HepG2 (cell line): ENCODE data around the gene LOXL4. TPM values are rescaled to one million over a fixed set of nuclear protein-coding genes. Genes with fewer than 3 reads are reported as not detected.

ENCODE experiments used
- KDM1A ChIP-seq: IDR thresholded peaks from 2 replicates; pipeline ENCODE4 v1.6.1; 2016; ENCODE audit warnings: missing compliant biosample characterization
- PRDM15 ChIP-seq: sonication (generic); formaldehyde crosslinking; IDR thresholded peaks from 2 replicates; pipeline ENCODE4 v1.4.0; 2020; ENCODE audit warnings: missing genetic modification reagents
- RAD21 ChIP-seq: fragments of 450-650 bp; formaldehyde crosslinking; IDR thresholded peaks from 2 replicates; pipeline ENCODE4 v1.5.0; 2020; ENCODE audit warnings: mild to moderate bottlenecking
- SALL2 ChIP-seq: sonication (generic); formaldehyde crosslinking; IDR thresholded peaks from 2 replicates; pipeline ENCODE4 v1.8.1; 2023; ENCODE audit warnings: mild to moderate bottlenecking, missing genetic modification reagents, inconsistent platforms
- SIX4 ChIP-seq: sonication (generic); formaldehyde crosslinking; IDR thresholded peaks from 2 replicates; pipeline ENCODE4 v1.4.0; 2020; ENCODE audit warnings: missing genetic modification reagents
- STAG1 ChIP-seq: sonication (generic); formaldehyde crosslinking; IDR thresholded peaks from 2 replicates; pipeline ENCODE4 v1.4.0; 2020; ENCODE audit warnings: missing genetic modification reagents
- U2AF1 ChIP-seq: fragments of 200-400 bp; formaldehyde crosslinking; optimal IDR thresholded peaks from 2 replicates; pipeline ENCODE3; 2017; ENCODE audit warnings: mild to moderate bottlenecking, low read depth, low read length
- ZBTB7A ChIP-seq: sonication (generic); formaldehyde crosslinking; IDR thresholded peaks from 2 replicates; pipeline ENCODE4 v1.8.0; 2022; ENCODE audit warnings: mild to moderate bottlenecking, missing genetic modification reagents
- ZMAT5 ChIP-seq: sonication (generic); formaldehyde crosslinking; IDR thresholded peaks from 2 replicates; pipeline ENCODE4 v1.5.0; 2020; ENCODE audit warnings: mild to moderate bottlenecking, low read depth, missing genetic modification reagents, borderline replicate concordance
- ZSCAN31 ChIP-seq: sonication (generic); formaldehyde crosslinking; IDR thresholded peaks from 2 replicates; pipeline ENCODE4 v1.5.0; 2020; ENCODE audit warnings: low read depth, mild to moderate bottlenecking, missing genetic modification reagents
- polyA plus RNA-seq, 8 experiments: library from polyadenylated mRNA; depleted of rRNA in 3 of 8; stranded (reverse) in 7 of 8; unstranded in 1 of 8; fragments of >200 nt; fragmentation: Illumina TruSeq in 4 of 8; extraction: Trizol in 4 of 8; gene quantifications; 2 replicates each; pipeline versions ENCODE4 v1.2.1 to v1.2.3, GENCODE V29; 2011 to 2016; ENCODE audit warnings: low read depth in 4 of 8, missing spikeins in 1 of 8, mixed read lengths in 1 of 8; ENCODE audit not compliant: insufficient read depth in 1 of 8
- total RNA-seq, 5 experiments: library from RNA; depleted of rRNA; stranded (reverse); fragments of >200 nt; fragmentation: Illumina TruSeq; extraction: Trizol; gene quantifications; 2 replicates each; pipeline ENCODE4 v1.2.3, GENCODE V29; 2016; ENCODE audit warnings: low read depth in 1 of 5

Gene LOXL4
- total and polyA plus RNA-seq, 2 of the 13 experiments (the other 11 are each of a cell fraction or from before 2014, with no cell fraction given), result 8.8 to 21.1 TPM

DNA sequence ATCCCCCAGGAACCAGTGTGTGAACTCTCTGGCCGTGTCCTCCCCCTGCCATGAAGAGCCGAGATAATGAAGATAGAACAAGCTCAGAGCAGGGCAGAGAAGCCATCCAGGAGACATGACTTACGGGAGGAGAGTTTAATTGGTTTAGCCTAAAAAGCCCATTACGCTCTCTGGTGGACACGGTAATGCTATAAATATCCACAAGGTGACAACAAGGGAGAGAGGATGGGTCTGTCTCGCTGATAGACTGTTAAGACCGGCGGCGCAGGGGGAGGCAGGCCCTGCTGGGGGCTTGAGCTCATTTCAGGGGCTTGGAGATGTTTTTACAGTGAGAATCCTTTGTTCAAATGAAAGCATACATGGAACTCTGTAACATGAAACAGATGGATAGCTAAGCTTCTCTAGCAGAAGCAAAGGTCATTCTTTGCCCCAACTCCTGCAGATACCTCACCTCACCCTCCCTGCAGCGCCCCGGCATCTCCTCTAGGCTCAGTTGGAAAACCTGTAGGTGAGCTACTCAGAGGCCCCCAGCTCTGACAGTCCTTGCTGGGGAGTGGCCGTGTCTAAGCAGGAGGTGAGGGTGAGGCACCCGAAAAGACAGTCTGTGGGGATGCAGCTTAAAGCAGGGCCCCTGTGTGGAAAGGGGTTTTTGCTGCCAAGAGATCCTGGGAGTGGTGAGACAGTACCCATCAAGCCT, 40.8 kb upstream of the LOXL4 start (continued):
- TF ChIP-seq SALL2, result no peak
- TF ChIP-seq ZSCAN31 (CRISPR knock-in tag), result 0 out of 2 replicates have a peak, but pooled peaks have one; percentile 40
- TF ChIP-seq PRDM15 (CRISPR knock-in tag), result no peak
- TF ChIP-seq STAG1, result peak; percentile 47
- TF ChIP-seq ZMAT5 (CRISPR knock-in tag), result no peak
- no peak for TF ChIP-seq SIX4 (CRISPR knock-in tag)
- no peak for TF ChIP-seq U2AF1
- 0 out of 2 replicates have a peak, but pooled peaks have one; percentile 40 for TF ChIP-seq RAD21 (CRISPR knock-in tag)
- TF ChIP-seq ZBTB7A, result no peak
- TF ChIP-seq KDM1A, result no peak
